Fibroblast of villous mesenchyme (primary cell): ENCODE data around the gene TLL2. TPM values are rescaled to one million over a fixed set of nuclear protein-coding genes. Genes with fewer than 3 reads are reported as not detected.

Experiments
- DNase-seq: peaks from one replicate; pipeline ENCODE4 v3.0.0-alpha.2; 2010; ENCODE audit warnings: low read depth
- H3K4me3 ChIP-seq: 2 replicates; pipeline ENCODE4 v1.5.1; 2011; ENCODE audit warnings: low read depth, mild to moderate bottlenecking, low read length
- CTCF ChIP-seq: IDR thresholded peaks from 2 replicates; pipeline ENCODE4 v1.5.1; 2012; ENCODE audit warnings: low read depth, mild to moderate bottlenecking, low read length; ENCODE audit not compliant: insufficient read depth
- total RNA-seq: library from RNA; depleted of rRNA; stranded (reverse); fragments of >200 nt; gene quantifications from 2 replicates; pipeline ENCODE4 v1.2.3, GENCODE V29; 2012

Gene TLL2
- total RNA-seq, 1 donor = under 0.01 TPM

GRCh38 chr10:96507044-96507443 lies 6.7 kb downstream of the TLL2 start:
- no peak overlapping the region for H3K4me3 ChIP-seq
- DNase-seq = no peak
- no peak for TF ChIP-seq CTCF

- DNase-seq = no peak
- TF ChIP-seq CTCF = no peak
- no peak overlapping the region for H3K4me3 ChIP-seq
These were observed 8.3 kb downstream of the TLL2 start for GRCh38 chr10:96505150-96506136.

GRCh38 chr10:96502561-96503282 lies 11.0 kb downstream of the TLL2 start:
- DNase-seq = no peak
- no peak for TF ChIP-seq CTCF

GRCh38 chr10:96501985-96502384 lies 11.7 kb downstream of the TLL2 start:
- DNase-seq = no peak
- TF ChIP-seq CTCF = no peak
- no peak overlapping the region for H3K4me3 ChIP-seq

More at GRCh38 chr10:96502561-96503282, 11.0 kb downstream of the TLL2 start:
- H3K4me3 ChIP-seq = no peak overlapping the region

GRCh38 chr10:96500519-96500918 lies 13.2 kb downstream of the TLL2 start:
- no peak for TF ChIP-seq CTCF
- H3K4me3 ChIP-seq = no peak overlapping the region
- DNase-seq = no peak

- TF ChIP-seq CTCF = no peak
- no peak for DNase-seq
- H3K4me3 ChIP-seq = no peak overlapping the region
These were observed 13.7 kb downstream of the TLL2 start for GRCh38 chr10:96500050-96500449.
